Esophagus squamous epithelium (tissue), 5 donors: ENCODE results near the gene RPUSD4. TPM values are rescaled to one million over a fixed set of nuclear protein-coding genes. Genes with fewer than 3 reads are reported as not detected.
A peak's percentile ranks its signal among the peaks of the same experiment; 100 is the strongest.
"Not testable (repeated sequence)": the region's sequence is repeated elsewhere in the genome, so short reads cannot be mapped to it uniquely, and the experiment has no call there.

Experiments
- DNase-seq: peaks from one replicate; lab custom pipeline; 2025; lab: John Stamatoyannopoulos, UW
- H3K27ac ChIP-seq, 4 donors: fragments of 200-600 bp; sonication (generic); one replicate each; pipeline ENCODE4 v1.5.1; 2016 to 2019; ENCODE audit warnings: mild to moderate bottlenecking in 1 of 4
- H3K27me3 ChIP-seq, 4 donors: fragments of 200-600 bp; sonication (generic); 1 replicate in 3 of 4; 2 replicates in 1 of 4; pipeline versions ENCODE4 v1.5.1 to v1.6.0; 2017 to 2021; ENCODE audit warnings: antibody characterized with exemption in 1 of 4
- H3K36me3 ChIP-seq, 3 donors: fragments of 200-600 bp; sonication (generic); one replicate each; pipeline ENCODE4 v1.5.1; 2016 to 2019
- H3K4me1 ChIP-seq, 3 donors: fragments of 200-600 bp; sonication (generic); one replicate each; pipeline ENCODE4 v1.5.1; 2017 to 2019
- H3K4me3 ChIP-seq, 4 donors: fragments of 200-600 bp; sonication (generic); 1 replicate in 3 of 4; 2 replicates in 1 of 4; pipeline ENCODE4 v1.5.1; 2016 to 2019; ENCODE audit warnings: mild to moderate bottlenecking in 2 of 4, moderate library complexity in 1 of 4
- H3K9me3 ChIP-seq, 3 donors: fragments of 200-600 bp; sonication (generic); one replicate each; pipeline ENCODE4 v1.5.1; 2016 to 2019
- POLR2A ChIP-seq, 4 donors: fragments of 450-650 bp; IDR thresholded peaks; one replicate each; pipeline ENCODE4 v1.6.1; 2017; ENCODE audit warnings: antibody characterized with exemption in 4 of 4, mild to moderate bottlenecking in 4 of 4, moderate library complexity in 3 of 4
- WGBS, 2 donors: methylation state at CpG; one replicate each; pipeline ENCODE4 v1.1.5; 2018; 5-methylcytosine and 5-hydroxymethylcytosine counted together
- intact Hi-C: fragments of 100-400 bp; cut with DNase I; formaldehyde crosslinking; loops from one replicate; pipeline ENCODE4 v1.15.0; 2022
- total RNA-seq, 4 donors: library from RNA; depleted of rRNA; stranded (reverse); fragments of >200 nt; gene quantifications; one replicate each; pipeline ENCODE4 v1.1.0, GENCODE V29; 2016
- TF ChIP-seq, protein P1 (sequence below), 6 experiments: fragments of 450-650 bp in 4 of 6; fragments of 200-600 bp in 2 of 6; sonication (generic) in 2 of 6; IDR thresholded peaks; one replicate each; pipeline ENCODE4 v1.5.1; 2016 to 2019; ENCODE audit warnings: antibody characterized with exemption in 6 of 6, mild to moderate bottlenecking in 4 of 6, moderate library complexity in 4 of 6
- donor health status: DM: yes; HTN: yes; CAD: no.

The RPUSD4 gene, protein sequence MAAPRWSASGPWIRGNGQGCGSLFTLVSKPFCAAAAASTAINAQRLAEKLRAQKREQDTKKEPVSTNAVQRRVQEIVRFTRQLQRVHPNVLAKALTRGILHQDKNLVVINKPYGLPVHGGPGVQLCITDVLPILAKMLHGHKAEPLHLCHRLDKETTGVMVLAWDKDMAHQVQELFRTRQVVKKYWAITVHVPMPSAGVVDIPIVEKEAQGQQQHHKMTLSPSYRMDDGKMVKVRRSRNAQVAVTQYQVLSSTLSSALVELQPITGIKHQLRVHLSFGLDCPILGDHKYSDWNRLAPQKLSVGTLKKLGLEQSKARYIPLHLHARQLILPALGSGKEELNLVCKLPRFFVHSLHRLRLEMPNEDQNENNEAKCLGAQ
- 10 to 100 TPM; 11.7 to 28.6 (median 18.4) TPM for total RNA-seq

GRCh38 chr11:126211236-126212088, at the start of gene RPUSD4, which contains the start of gene FAM118B:
RPUSD4 (minus strand) TSS chr11:126211650; CDS start chr11:126211638, 12 bp downstream.
FAM118B (plus strand) TSS chr11:126211782; CDS start chr11:126235002, 23,220 bp downstream.
- peak in 3 of 4 donors; percentile 72 to 81 (median 74) for TF ChIP-seq POLR2A (IDR thresholded peaks at IDR 0.05)
- TF ChIP-seq, protein P1, sequence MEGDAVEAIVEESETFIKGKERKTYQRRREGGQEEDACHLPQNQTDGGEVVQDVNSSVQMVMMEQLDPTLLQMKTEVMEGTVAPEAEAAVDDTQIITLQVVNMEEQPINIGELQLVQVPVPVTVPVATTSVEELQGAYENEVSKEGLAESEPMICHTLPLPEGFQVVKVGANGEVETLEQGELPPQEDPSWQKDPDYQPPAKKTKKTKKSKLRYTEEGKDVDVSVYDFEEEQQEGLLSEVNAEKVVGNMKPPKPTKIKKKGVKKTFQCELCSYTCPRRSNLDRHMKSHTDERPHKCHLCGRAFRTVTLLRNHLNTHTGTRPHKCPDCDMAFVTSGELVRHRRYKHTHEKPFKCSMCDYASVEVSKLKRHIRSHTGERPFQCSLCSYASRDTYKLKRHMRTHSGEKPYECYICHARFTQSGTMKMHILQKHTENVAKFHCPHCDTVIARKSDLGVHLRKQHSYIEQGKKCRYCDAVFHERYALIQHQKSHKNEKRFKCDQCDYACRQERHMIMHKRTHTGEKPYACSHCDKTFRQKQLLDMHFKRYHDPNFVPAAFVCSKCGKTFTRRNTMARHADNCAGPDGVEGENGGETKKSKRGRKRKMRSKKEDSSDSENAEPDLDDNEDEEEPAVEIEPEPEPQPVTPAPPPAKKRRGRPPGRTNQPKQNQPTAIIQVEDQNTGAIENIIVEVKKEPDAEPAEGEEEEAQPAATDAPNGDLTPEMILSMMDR (IDR thresholded peaks at IDR 0.05): peak in 1 of 6 experiments; percentile 31
- H3K4me3 ChIP-seq: peak within 1 kb of the TSS; percentile 67 to 78 (median 74)
- H3K27me3 ChIP-seq: no peaks in the 10 kb centered on the region
- H3K36me3 ChIP-seq: peaks cover 0 to 35% (median 13%) of the 10 kb centered on the region in 3 donors
- H3K9me3 ChIP-seq: no peaks in the 10 kb centered on the region
- intact Hi-C loops: loop anchor here (5.0 kb wide), 1 partner anchor 51 kb away; no protein-coding TSS in a partner anchor
- peaks cover 11 to 46% (median 26%) of the 10 kb centered on the region in 3 donors for H3K4me1 ChIP-seq
- 0 to 2% methylated on average over 17 to 18 of the region's 62 CpGs for WGBS, 2 donors
- peak within 1 kb of the TSS; percentile 57 to 81 (median 75) for H3K27ac ChIP-seq
- peak; percentile 98 for DNase-seq

DNA sequence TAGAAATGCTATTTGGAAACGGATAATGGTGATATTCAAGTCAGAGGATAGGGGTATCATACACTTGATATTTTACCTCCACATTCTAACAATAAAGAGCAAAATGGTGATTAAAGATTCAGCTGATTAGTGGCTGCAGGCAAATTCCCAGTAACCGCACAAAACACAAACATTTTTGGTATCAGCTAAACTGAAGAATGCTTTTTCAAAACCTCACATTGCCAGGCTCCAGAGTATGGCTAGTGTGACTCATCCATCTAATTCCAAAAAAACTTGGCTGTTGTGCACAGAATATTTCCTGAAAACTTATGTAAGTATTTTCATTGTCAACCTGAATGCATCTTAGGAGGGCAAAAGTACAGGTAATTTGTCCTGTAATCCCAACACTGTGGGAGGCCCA, 46.3 kb upstream of the RPUSD4 start:
- no peaks in the 10 kb centered on the region for H3K9me3 ChIP-seq
- H3K4me1 ChIP-seq: peaks cover 0 to 3% (median 0%) of the 10 kb centered on the region in 3 donors
- intact Hi-C loops: no loop called here
- peaks cover under 1 to 68% (median under 1%) of the 10 kb centered on the region in 3 donors for H3K36me3 ChIP-seq
- WGBS, 2 donors: 49 to 78% methylated on average over 2 of the region's 2 CpGs
- H3K27ac ChIP-seq: no peak overlapping the region
- H3K27me3 ChIP-seq: no peaks in the 10 kb centered on the region
- H3K4me3 ChIP-seq: no peak overlapping the region
- no peak for DNase-seq
- TF ChIP-seq, protein P1 (IDR thresholded peaks at IDR 0.05): no peak

DNA sequence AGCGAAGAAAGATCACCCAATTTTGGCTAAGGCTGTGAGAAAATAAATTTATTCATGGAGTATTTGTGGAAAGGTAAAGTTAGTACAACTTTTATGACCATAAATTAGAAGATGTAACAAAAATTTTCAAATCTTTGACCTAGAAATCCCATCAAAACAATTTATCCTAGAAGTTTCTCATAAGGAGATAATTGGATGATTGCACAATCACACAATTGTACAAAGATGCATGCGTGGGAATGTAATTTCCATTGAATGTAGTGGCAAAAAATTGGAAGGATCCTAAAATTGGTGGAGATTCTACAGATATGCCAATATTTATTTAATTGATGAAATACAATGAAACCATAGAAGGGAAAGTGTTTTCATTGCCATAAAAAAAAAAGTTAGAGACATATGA, 45.7 kb upstream of the RPUSD4 start:
- Histone ChIP-seq H3K4me1 (peaks cover 0 to 3% (median 0%) of the 10 kb centered on the region in 3 donors), H3K4me3 (no peak overlapping the region), H3K9me3 (no peaks in the 10 kb centered on the region), H3K27me3 (no peaks in the 10 kb centered on the region), H3K36me3 (peaks cover 0 to 68% (median 0%) of the 10 kb centered on the region in 3 donors), H3K27ac (no peak overlapping the region)
- TF ChIP-seq, protein P1 (IDR thresholded peaks at IDR 0.05): no peak
- TF ChIP-seq POLR2A (IDR thresholded peaks at IDR 0.05): no peak
- intact Hi-C loops: no loop called here
- no peak for DNase-seq
- WGBS, 2 donors: 80% methylated on average over 2 of the region's 2 CpGs

DNA sequence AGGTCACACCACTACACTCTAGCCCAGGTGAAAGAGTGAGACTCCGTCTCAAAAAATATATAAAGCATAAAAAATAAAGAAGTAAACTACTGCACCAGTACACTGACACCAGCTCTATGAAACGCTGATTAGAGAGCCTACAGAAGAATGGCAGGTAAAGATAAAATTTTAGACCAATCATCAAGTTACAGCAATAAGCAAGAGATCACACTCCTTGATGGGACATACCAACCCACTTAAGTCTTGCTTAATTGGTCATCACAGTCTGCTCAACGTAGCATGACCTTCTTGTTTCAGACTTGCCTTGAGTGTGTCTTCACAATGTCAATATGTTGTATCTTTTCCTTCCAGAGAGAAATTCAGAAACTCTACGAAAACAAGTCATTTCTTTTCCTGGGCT, 44.8 kb upstream of the RPUSD4 start:
- 89 to 90% methylated on average over 4 of the region's 4 CpGs for WGBS, 2 donors
- no peak overlapping the region for H3K27ac ChIP-seq
- peaks cover 0 to 3% (median 0%) of the 10 kb centered on the region in 3 donors for H3K4me1 ChIP-seq
- TF ChIP-seq, protein P1 (IDR thresholded peaks at IDR 0.05): no peak
- TF ChIP-seq POLR2A (IDR thresholded peaks at IDR 0.05): no peak
- no peaks in the 10 kb centered on the region for H3K27me3 ChIP-seq
- H3K4me3 ChIP-seq: no peak overlapping the region
- H3K9me3 ChIP-seq: no peaks in the 10 kb centered on the region
- peaks cover 0 to 68% (median 0%) of the 10 kb centered on the region in 3 donors for H3K36me3 ChIP-seq
- intact Hi-C loops: no loop called here
- no peak for DNase-seq

DNA sequence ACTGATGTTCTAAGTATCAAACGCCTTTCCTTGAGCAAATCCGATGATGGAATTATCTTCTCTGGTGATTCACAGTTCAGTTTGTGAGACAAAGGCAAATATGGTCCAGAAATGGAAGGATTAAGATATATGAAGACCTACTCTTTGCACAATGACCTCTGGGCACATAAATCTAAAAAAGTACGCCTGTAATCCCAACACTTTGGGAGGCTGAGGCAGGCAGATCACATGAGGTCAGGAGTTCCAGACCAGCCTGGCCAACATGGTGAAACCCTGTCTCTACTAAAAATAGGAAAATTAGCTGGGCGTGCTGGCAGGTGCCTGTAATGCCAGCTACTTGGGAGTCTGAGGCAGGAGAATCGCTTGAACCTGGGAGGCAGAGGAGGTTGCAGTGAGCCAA, 44.1 kb upstream of the RPUSD4 start:
- H3K4me1 ChIP-seq, H3K27me3 ChIP-seq, H3K9me3 ChIP-seq, intact Hi-C loops, H3K4me3 ChIP-seq, DNase-seq, H3K27ac ChIP-seq: not testable (repeated sequence)
- peaks cover 0 to 67% (median 0%) of the 10 kb centered on the region in 3 donors for H3K36me3 ChIP-seq
- WGBS, 2 donors: 79 to 92% methylated on average over 4 to 5 of the region's 5 CpGs
